SK-N-SH (cell line): Measurements from ENCODE around the gene KANK4. TPM values are rescaled to one million over a fixed set of nuclear protein-coding genes. Genes with fewer than 3 reads are reported as not detected.

ENCODE experiments used
- CTCF ChIA-PET: fragments of 300-600, 350-600 bp; formaldehyde crosslinking; extraction: SDS; loops from one replicate; lab custom pipeline; 2021; lab: Yijun Ruan, JAX
- POLR2A ChIA-PET: fragments of 350-600 bp; sonication (Branson Sonifier 250); formaldehyde crosslinking; extraction: SDS; loops from one replicate; lab custom pipeline; 2020; ENCODE audit warnings: antibody characterized with exemption, inconsistent platforms; lab: Yijun Ruan, JAX
- DNase-seq: peaks from one replicate; pipeline ENCODE4 v3.0.0; 2012
- H2AFZ ChIP-seq: fragments of 200-600 bp; sonication (generic); 2 replicates; pipeline ENCODE4 v1.8.1; 2016; ENCODE audit warnings: antibody characterized with exemption, mild to moderate bottlenecking, low read depth
- H3F3A ChIP-seq: fragments of 200-600 bp; sonication (generic); replicated peaks from 2 replicates; pipeline ENCODE3; 2016; ENCODE audit warnings: antibody characterized with exemption, mild to moderate bottlenecking; ENCODE audit not compliant: insufficient read depth
- H3K27ac ChIP-seq, 2 experiments: fragments of 200-500 bp in 1 of 2; fragments of 200-600 bp in 1 of 2; sonication (Bioruptor generic) in 1 of 2; sonication (generic), shearing (Covaris generic) in 1 of 2; 2 replicates each; pipeline versions ENCODE4 v1.5.1 to v1.6.1; 2014 to 2016; ENCODE audit warnings: low read depth in 2 of 2, inconsistent platforms in 1 of 2, low read length in 1 of 2, mild to moderate bottlenecking in 1 of 2, mixed read lengths in 1 of 2
- H3K27me3 ChIP-seq: fragments of 200-600 bp; sonication (generic), shearing (Covaris generic); 2 replicates; pipeline ENCODE4 v1.6.1; 2016; ENCODE audit warnings: mixed run types; ENCODE audit not compliant: insufficient read depth
- H3K36me3 ChIP-seq, 2 experiments: fragments of 200-500 bp in 1 of 2; fragments of 200-600 bp in 1 of 2; sonication (Bioruptor generic) in 1 of 2; sonication (generic) in 1 of 2; replicated peaks in 1 of 2; 2 replicates each; pipeline versions ENCODE3 to v1.5.1; 2014 to 2016; ENCODE audit warnings: low read length in 1 of 2, mild to moderate bottlenecking in 1 of 2; ENCODE audit not compliant: insufficient read depth in 2 of 2, control insufficient read depth in 1 of 2
- H3K4me1 ChIP-seq, 2 experiments: fragments of 200-500 bp in 1 of 2; fragments of 200-600 bp in 1 of 2; sonication (Bioruptor generic) in 1 of 2; sonication (generic), shearing (Covaris generic) in 1 of 2; 2 replicates each; pipeline versions ENCODE4 v1.5.1 to v1.6.1; 2014 to 2016; ENCODE audit warnings: low read depth in 1 of 2, low read length in 1 of 2, mixed run types in 1 of 2; ENCODE audit not compliant: insufficient read depth in 2 of 2, control insufficient read depth in 1 of 2
- H3K4me2 ChIP-seq: fragments of 200-600 bp; sonication (generic), shearing (Covaris generic); 2 replicates; pipeline ENCODE4 v1.6.1; 2017; ENCODE audit warnings: mixed run types
- H3K4me3 ChIP-seq, 2 experiments: fragments of 200-500 bp in 1 of 2; fragments of 200-600 bp in 1 of 2; sonication (Bioruptor generic) in 1 of 2; sonication (generic), shearing (Covaris generic) in 1 of 2; 2 replicates each; pipeline versions ENCODE4 v1.5.1 to v1.8.1; 2014 to 2016; ENCODE audit warnings: low read depth in 2 of 2, inconsistent platforms in 1 of 2, low read length in 1 of 2, mild to moderate bottlenecking in 1 of 2, mixed read lengths in 1 of 2, moderate library complexity in 1 of 2
- H3K79me2 ChIP-seq: fragments of 200-600 bp; sonication (generic); 2 replicates; pipeline ENCODE4 v1.8.1; 2017; ENCODE audit warnings: mild to moderate bottlenecking; ENCODE audit not compliant: insufficient read depth
- H3K9ac ChIP-seq: fragments of 200-600 bp; sonication (generic); 2 replicates; pipeline ENCODE4 v1.6.1; 2017; ENCODE audit warnings: mixed run types
- H3K9me2 ChIP-seq: fragments of 200-600 bp; sonication (generic); 2 replicates; pipeline ENCODE4 v1.6.1; 2017; ENCODE audit warnings: mixed run types
- H3K9me3 ChIP-seq: fragments of 200-600 bp; sonication (generic); 2 replicates; pipeline ENCODE4 v1.6.1; 2017; ENCODE audit warnings: mixed run types, mild to moderate bottlenecking, moderate library complexity
- H4K20me1 ChIP-seq: fragments of 200-600 bp; sonication (generic); 2 replicates; pipeline ENCODE4 v1.6.1; 2017; ENCODE audit warnings: mild to moderate bottlenecking, mixed run types; ENCODE audit not compliant: insufficient read depth
- CHD2 ChIP-seq: fragments of 150-350 bp; IDR thresholded peaks from 2 replicates; pipeline ENCODE4 v1.6.1; 2018; ENCODE audit warnings: low read length; ENCODE audit not compliant: partially characterized antibody
- EZH2phosphoT487 ChIP-seq: fragments of 200-600 bp; sonication (generic); IDR thresholded peaks from 2 replicates; pipeline ENCODE4 v1.6.1; 2017; ENCODE audit warnings: low read depth, mixed run types, mild to moderate bottlenecking, antibody characterized with exemption, moderate library complexity, borderline replicate concordance
- FOXJ3 ChIP-seq: sonication (generic); formaldehyde crosslinking; IDR thresholded peaks from 2 replicates; pipeline ENCODE4 v1.5.1; 2020; ENCODE audit warnings: mild to moderate bottlenecking, missing genetic modification reagents
- GABPA ChIP-seq: IDR thresholded peaks from 2 replicates; pipeline ENCODE4 v1.4.0; 2012; ENCODE audit warnings: low read depth, mild to moderate bottlenecking
- GATA2 ChIP-seq: sonication (generic); formaldehyde crosslinking; IDR thresholded peaks from 2 replicates; pipeline ENCODE4 v1.5.0; 2020; ENCODE audit warnings: mild to moderate bottlenecking, missing genetic modification reagents
- NFIC ChIP-seq: IDR thresholded peaks from 2 replicates; pipeline ENCODE4 v1.4.0; 2012; ENCODE audit warnings: borderline replicate concordance
- NRF1 ChIP-seq: IDR thresholded peaks from 2 replicates; pipeline ENCODE4 v1.6.1; 2012; ENCODE audit warnings: low read depth, mild to moderate bottlenecking, low read length
- POLR2AphosphoS5 ChIP-seq: IDR thresholded peaks from 2 replicates; pipeline ENCODE4 v1.6.1; 2012; ENCODE audit warnings: low read depth, low read length
- RAD21 ChIP-seq: IDR thresholded peaks from 2 replicates; pipeline ENCODE4 v1.6.1; 2012; ENCODE audit warnings: mild to moderate bottlenecking, low read length
- RCOR1 ChIP-seq: fragments of 150-350 bp; IDR thresholded peaks from 2 replicates; pipeline ENCODE4 v1.6.1; 2017; ENCODE audit warnings: antibody characterized with exemption, low read length
- RFX5 ChIP-seq: IDR thresholded peaks from 2 replicates; pipeline ENCODE4 v1.6.1; 2012; ENCODE audit warnings: mild to moderate bottlenecking, improper control_type of control experiment, low read length
- RXRA ChIP-seq: IDR thresholded peaks from 2 replicates; pipeline ENCODE4 v1.4.0; 2012; ENCODE audit warnings: low read depth, mild to moderate bottlenecking, borderline replicate concordance
- SIN3A ChIP-seq: IDR thresholded peaks from 2 replicates; pipeline ENCODE4 v1.6.1; 2012; ENCODE audit warnings: low read depth, mild to moderate bottlenecking, low read length, moderate library complexity, borderline replicate concordance
- TEAD4 ChIP-seq: IDR thresholded peaks from 2 replicates; pipeline ENCODE4 v1.4.0; 2012; ENCODE audit warnings: mild to moderate bottlenecking, borderline replicate concordance; ENCODE audit not compliant: insufficient read depth
- WGBS: methylation state at CpG from one replicate; pipeline ENCODE4 v1.1.6; 2017; ENCODE audit warnings: low lambda C conversion rate; 5-methylcytosine and 5-hydroxymethylcytosine counted together
- polyA plus RNA-seq, 3 experiments: library from polyadenylated mRNA; depleted of rRNA; stranded (reverse); fragments of >200 nt; gene quantifications; 2 replicates each; pipeline ENCODE4 v1.2.3, GENCODE V29; 2012
- TF ChIP-seq, protein P1 (sequence below): fragments of 150-350 bp; IDR thresholded peaks from 2 replicates; pipeline ENCODE4 v1.6.1; 2017; ENCODE audit warnings: antibody characterized with exemption, low read length, low read depth, borderline replicate concordance
- TF ChIP-seq, protein P2 (sequence below): fragments of 150-350 bp; IDR thresholded peaks from 2 replicates; pipeline ENCODE4 v1.6.1; 2016; ENCODE audit warnings: mild to moderate bottlenecking, low read depth, low read length
- TF ChIP-seq, protein P3 (sequence below): IDR thresholded peaks from 2 replicates; pipeline ENCODE4 v1.4.0; 2012; ENCODE audit warnings: low read depth
- TF ChIP-seq, protein P4 (sequence below): IDR thresholded peaks from 2 replicates; pipeline ENCODE4; 2012
- TF ChIP-seq, protein P5 (sequence below): IDR thresholded peaks from 2 replicates; pipeline ENCODE4 v1.4.0; 2012; ENCODE audit warnings: low read depth, borderline replicate concordance

Gene KANK4
- 0.02 TPM in 1 of 2 replicates, not detected in the other for polyA plus RNA-seq (2012; rRNA removed)
- polyA plus RNA-seq (2012; cell fraction: cytosol; rRNA removed): 0.01 TPM in 1 of 2 replicates, not detected in the other
- 0.02 TPM in 1 of 2 replicates, not detected in the other for polyA plus RNA-seq (2012; cell fraction: nucleus; rRNA removed)

DNA sequence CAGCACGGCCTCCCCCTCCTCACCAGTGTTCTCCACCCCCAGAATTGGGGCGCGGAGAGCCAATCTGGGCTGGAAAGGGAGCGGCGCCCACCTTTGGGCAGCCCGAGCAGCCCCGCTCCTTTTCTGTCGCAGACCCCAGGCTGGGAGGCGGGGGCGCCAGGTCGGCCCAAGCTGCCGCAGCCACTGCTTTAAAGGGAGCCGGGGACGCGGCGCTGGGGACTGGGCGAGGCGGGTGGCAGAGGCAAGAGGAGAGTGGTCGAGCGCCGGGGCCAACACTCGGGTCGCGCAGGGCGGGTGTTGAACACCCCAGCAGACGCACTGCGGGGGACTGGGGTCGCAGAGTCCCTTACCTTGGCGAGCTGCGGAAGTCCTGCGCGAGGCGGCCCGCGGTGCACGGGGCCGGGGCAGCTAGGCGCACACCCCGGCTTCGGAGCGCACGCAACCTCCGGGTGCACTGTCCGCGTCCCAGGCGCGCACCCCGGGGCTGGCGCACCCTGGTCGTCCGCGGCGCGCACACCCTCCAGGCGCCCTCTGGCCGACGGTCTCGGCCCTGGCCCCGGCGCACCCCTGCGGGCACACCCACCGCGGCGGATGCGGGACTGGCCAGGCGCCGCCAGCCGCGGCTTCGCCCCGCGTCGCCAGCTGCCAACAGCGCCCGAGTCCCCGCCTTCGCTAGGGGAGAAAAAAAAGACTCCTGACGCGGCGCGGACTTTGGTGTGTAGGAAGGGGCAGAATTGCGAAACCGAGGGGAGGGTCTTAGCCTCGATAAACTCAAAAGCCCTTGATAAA lies at the start of gene KANK4:
Gene KANK4, minus strand, starts transcription at position 679 of the 789 bp plus-strand sequence. CDS start 37,870 bp downstream, outside the sequence.
- 12% methylated on average over 17 of the region's 84 CpGs for WGBS
- CTCF ChIA-PET: interaction anchor here (0.9 to 1.6 kb wide), 5 partner anchors 11 to 83 kb away, joined by 3 to 5 read pairs (median 4); no protein-coding TSS in a partner anchor
- peaks cover 0 to 3% of the 10 kb centered on the region in 2 experiments; a peak in 1 of 4 replicates for H3K4me1 ChIP-seq
- no peaks in the 10 kb centered on the region for H3K36me3 ChIP-seq
- TF ChIP-seq GABPA (no peak), FOXJ3 (CRISPR knock-in tag) (no peak), EZH2phosphoT487 (no peak), RXRA (no peak), POLR2AphosphoS5 (no peak), TEAD4 (no peak), CHD2 (no peak)
- TF ChIP-seq, protein P1, sequence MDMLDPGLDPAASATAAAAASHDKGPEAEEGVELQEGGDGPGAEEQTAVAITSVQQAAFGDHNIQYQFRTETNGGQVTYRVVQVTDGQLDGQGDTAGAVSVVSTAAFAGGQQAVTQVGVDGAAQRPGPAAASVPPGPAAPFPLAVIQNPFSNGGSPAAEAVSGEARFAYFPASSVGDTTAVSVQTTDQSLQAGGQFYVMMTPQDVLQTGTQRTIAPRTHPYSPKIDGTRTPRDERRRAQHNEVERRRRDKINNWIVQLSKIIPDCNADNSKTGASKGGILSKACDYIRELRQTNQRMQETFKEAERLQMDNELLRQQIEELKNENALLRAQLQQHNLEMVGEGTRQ: no peak
- TF ChIP-seq, protein P2, sequence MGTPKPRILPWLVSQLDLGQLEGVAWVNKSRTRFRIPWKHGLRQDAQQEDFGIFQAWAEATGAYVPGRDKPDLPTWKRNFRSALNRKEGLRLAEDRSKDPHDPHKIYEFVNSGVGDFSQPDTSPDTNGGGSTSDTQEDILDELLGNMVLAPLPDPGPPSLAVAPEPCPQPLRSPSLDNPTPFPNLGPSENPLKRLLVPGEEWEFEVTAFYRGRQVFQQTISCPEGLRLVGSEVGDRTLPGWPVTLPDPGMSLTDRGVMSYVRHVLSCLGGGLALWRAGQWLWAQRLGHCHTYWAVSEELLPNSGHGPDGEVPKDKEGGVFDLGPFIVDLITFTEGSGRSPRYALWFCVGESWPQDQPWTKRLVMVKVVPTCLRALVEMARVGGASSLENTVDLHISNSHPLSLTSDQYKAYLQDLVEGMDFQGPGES: no peak
- H3K27ac ChIP-seq: no peak within 1 kb of the TSS
- POLR2A ChIA-PET: no interaction called here
- H3F3A ChIP-seq: no peaks in the 10 kb centered on the region
- no peak within 1 kb of the TSS for H2AFZ ChIP-seq
- peak within 1 kb of the TSS; percentile 28; the same call in 1 of the 2 replicates for H3K4me2 ChIP-seq
- H3K79me2 ChIP-seq: no peaks in the 10 kb centered on the region
- no peaks in the 10 kb centered on the region for H3K9me3 ChIP-seq
- peak; percentile 85 for DNase-seq
- H3K27me3 ChIP-seq: peaks cover 5% of the 10 kb centered on the region; the same call in 1 of the 2 replicates
- no peaks in the 10 kb centered on the region for H4K20me1 ChIP-seq
- peak within 1 kb of the TSS in 1 of 2 experiments; percentile 42; a peak in 3 of 4 replicates for H3K4me3 ChIP-seq
- no peak within 1 kb of the TSS for H3K9ac ChIP-seq
- no peaks in the 10 kb centered on the region for H3K9me2 ChIP-seq

DNA sequence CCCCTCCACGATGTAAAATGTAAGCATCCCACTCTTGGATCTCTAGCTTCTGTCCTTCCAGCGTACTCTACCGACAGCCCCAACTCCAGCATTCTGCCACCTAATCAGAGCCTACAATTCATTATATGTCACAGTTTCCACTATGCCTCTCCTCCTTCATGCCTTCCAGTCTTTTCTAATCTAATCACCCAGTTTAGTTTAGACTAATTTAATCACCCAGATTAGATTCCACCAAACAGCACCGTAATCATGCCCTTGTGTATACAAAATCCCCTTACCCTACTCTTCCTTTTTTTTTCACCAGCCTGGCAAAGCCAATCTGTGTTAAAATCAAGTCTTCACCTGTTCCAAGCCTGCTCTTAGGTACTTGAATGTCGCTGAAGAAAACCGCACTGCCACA lies 49.8 kb upstream of the KANK4 start:
- no peak overlapping the region for H3K4me2 ChIP-seq
- H3F3A ChIP-seq: no peaks in the 10 kb centered on the region
- POLR2A ChIA-PET: no interaction called here
- no peak overlapping the region for H3K4me3 ChIP-seq
- peak; percentile 35 for DNase-seq
- no peaks in the 10 kb centered on the region for H3K36me3 ChIP-seq
- CTCF ChIA-PET: interaction anchor here (0.9 to 1.1 kb wide), 2 partner anchors 10 to 39 kb away, joined by 3 read pairs; no protein-coding TSS in a partner anchor
- H3K27ac ChIP-seq: no peak overlapping the region
- no peaks in the 10 kb centered on the region for H3K27me3 ChIP-seq
- no peaks in the 10 kb centered on the region for H4K20me1 ChIP-seq
- H3K9me2 ChIP-seq: no peaks in the 10 kb centered on the region
- H3K79me2 ChIP-seq: no peaks in the 10 kb centered on the region
- H3K9ac ChIP-seq: no peak overlapping the region
- no peak overlapping the region for H2AFZ ChIP-seq
- H3K4me1 ChIP-seq: peaks cover 0 to 3% of the 10 kb centered on the region in 2 experiments; a peak in 1 of 4 replicates
- 52% methylated on average over 6 of the region's 6 CpGs for WGBS
- no peaks in the 10 kb centered on the region for H3K9me3 ChIP-seq
- 0 out of 2 replicates have a peak, but pooled peaks have one; percentile 32 for TF ChIP-seq RFX5
- no peak for TF ChIP-seq NRF1
- TF ChIP-seq EZH2phosphoT487: no peak
- TF ChIP-seq GATA2: peak; percentile 51; the same call in 1 of the 2 replicates
- TF ChIP-seq SIN3A: no peak
- TF ChIP-seq NFIC: no peak
- no peak for TF ChIP-seq FOXJ3 (CRISPR knock-in tag)
- no peak for TF ChIP-seq RAD21
- TF ChIP-seq, protein P3, sequence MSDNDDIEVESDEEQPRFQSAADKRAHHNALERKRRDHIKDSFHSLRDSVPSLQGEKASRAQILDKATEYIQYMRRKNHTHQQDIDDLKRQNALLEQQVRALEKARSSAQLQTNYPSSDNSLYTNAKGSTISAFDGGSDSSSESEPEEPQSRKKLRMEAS: no peak
- TF ChIP-seq RCOR1: peak; percentile 78
- TF ChIP-seq, protein P4, sequence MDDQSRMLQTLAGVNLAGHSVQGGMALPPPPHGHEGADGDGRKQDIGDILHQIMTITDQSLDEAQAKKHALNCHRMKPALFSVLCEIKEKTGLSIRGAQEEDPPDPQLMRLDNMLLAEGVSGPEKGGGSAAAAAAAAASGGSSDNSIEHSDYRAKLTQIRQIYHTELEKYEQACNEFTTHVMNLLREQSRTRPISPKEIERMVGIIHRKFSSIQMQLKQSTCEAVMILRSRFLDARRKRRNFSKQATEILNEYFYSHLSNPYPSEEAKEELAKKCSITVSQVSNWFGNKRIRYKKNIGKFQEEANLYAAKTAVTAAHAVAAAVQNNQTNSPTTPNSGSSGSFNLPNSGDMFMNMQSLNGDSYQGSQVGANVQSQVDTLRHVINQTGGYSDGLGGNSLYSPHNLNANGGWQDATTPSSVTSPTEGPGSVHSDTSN: no peak
- TF ChIP-seq CHD2: peak; percentile 12
- TF ChIP-seq, protein P5, sequence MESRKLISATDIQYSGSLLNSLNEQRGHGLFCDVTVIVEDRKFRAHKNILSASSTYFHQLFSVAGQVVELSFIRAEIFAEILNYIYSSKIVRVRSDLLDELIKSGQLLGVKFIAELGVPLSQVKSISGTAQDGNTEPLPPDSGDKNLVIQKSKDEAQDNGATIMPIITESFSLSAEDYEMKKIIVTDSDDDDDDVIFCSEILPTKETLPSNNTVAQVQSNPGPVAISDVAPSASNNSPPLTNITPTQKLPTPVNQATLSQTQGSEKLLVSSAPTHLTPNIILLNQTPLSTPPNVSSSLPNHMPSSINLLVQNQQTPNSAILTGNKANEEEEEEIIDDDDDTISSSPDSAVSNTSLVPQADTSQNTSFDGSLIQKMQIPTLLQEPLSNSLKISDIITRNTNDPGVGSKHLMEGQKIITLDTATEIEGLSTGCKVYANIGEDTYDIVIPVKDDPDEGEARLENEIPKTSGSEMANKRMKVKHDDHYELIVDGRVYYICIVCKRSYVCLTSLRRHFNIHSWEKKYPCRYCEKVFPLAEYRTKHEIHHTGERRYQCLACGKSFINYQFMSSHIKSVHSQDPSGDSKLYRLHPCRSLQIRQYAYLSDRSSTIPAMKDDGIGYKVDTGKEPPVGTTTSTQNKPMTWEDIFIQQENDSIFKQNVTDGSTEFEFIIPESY: no peak
- no peak for TF ChIP-seq TEAD4
- TF ChIP-seq RXRA: no peak
